Endothelial cell of umbilical vein (primary cell): ENCODE measurements around the gene BICD2. TPM values are rescaled to one million over a fixed set of nuclear protein-coding genes. Genes with fewer than 3 reads are reported as not detected.

Source experiments
- BruUV-seq: library from RNA; stranded (reverse); fragments of 400-500 nt; replicated peaks from 2 replicates; lab custom pipeline; 2021; lab: Mats Ljungman, UMichigan
- CTCF ChIA-PET: fragments of 300-600, 350-600 bp; sonication (Branson Sonifier 250); formaldehyde crosslinking; loops from one replicate; lab custom pipeline; 2021; ENCODE audit warnings: antibody characterized with exemption, inconsistent platforms; lab: Charles Lee
- POLR2A ChIA-PET: fragments of 300-600, 350-600 bp; sonication (Branson Sonifier 250); formaldehyde crosslinking; loops from one replicate; lab custom pipeline; 2021; ENCODE audit warnings: antibody characterized with exemption, inconsistent platforms; lab: Charles Lee
- DNase-seq: peaks from one replicate; pipeline ENCODE4 v3.0.0-alpha.2; 2011; ENCODE audit warnings: low read depth, low spot score
- FAIRE-seq: peaks from 2 replicates; lab custom pipeline; 2011; peaks lifted over from hg19 to GRCh38; lab: Jason Lieb, UNC
- H2AFZ ChIP-seq: 2 replicates; pipeline ENCODE4 v1.6.0; 2012; ENCODE audit warnings: low read depth, low read length, control low read depth, inconsistent platforms
- H3K27ac ChIP-seq: 2 replicates; pipeline ENCODE4 v1.5.1; 2011; ENCODE audit warnings: low read depth, mild to moderate bottlenecking, control low read depth, low read length, moderate library complexity; ENCODE audit not compliant: insufficient read depth
- H3K27me3 ChIP-seq, 2 experiments: 2 replicates each; pipeline versions ENCODE4 v1.6.0 to v1.6.1; 2011; ENCODE audit warnings: low read length in 2 of 2, mixed read lengths in 1 of 2; ENCODE audit not compliant: control insufficient read depth in 2 of 2, insufficient read depth in 2 of 2
- H3K36me3 ChIP-seq, 2 experiments: 2 replicates in 1 of 2; 3 replicates in 1 of 2; pipeline ENCODE4 v1.5.1; 2011; ENCODE audit warnings: low read length in 2 of 2, mild to moderate bottlenecking in 1 of 2, moderate library complexity in 1 of 2; ENCODE audit not compliant: control insufficient read depth in 2 of 2, insufficient read depth in 2 of 2; ENCODE audit errors: extremely low read depth in 1 of 2
- H3K4me1 ChIP-seq: 3 replicates; pipeline ENCODE4 v1.5.1; 2011; ENCODE audit warnings: mild to moderate bottlenecking, low read length; ENCODE audit not compliant: control insufficient read depth, insufficient read depth; ENCODE audit errors: extremely low read depth
- H3K4me2 ChIP-seq: 2 replicates; pipeline ENCODE4 v1.6.1; 2011; ENCODE audit warnings: low read length, control low read depth, mixed read lengths; ENCODE audit not compliant: insufficient read depth
- H3K4me3 ChIP-seq, 3 experiments: fragments of 200-600 bp in 1 of 3; sonication (generic), shearing (Covaris generic) in 1 of 3; replicated peaks in 1 of 3; 2 replicates each; pipeline ENCODE4 v1.5.1; 2011 to 2016; ENCODE audit warnings: control low read depth in 3 of 3, low read length in 3 of 3, mild to moderate bottlenecking in 2 of 3, inconsistent platforms in 1 of 3, low read depth in 1 of 3, moderate library complexity in 1 of 3; ENCODE audit not compliant: insufficient read depth in 1 of 3
- H3K79me2 ChIP-seq: 2 replicates; pipeline ENCODE4 v1.6.0; 2012; ENCODE audit warnings: low read length, inconsistent platforms; ENCODE audit not compliant: control insufficient read depth, insufficient read depth
- H3K9ac ChIP-seq: replicated peaks from 2 replicates; pipeline ENCODE3; 2011; ENCODE audit warnings: low read length, control low read depth; ENCODE audit not compliant: insufficient read depth; ENCODE audit errors: extremely low read depth
- H3K9me1 ChIP-seq: replicated peaks from 3 replicates; pipeline ENCODE4 v1.6.0; 2011; ENCODE audit warnings: mild to moderate bottlenecking, low read length; ENCODE audit not compliant: control insufficient read depth, insufficient read depth; ENCODE audit errors: extremely low read depth
- H3K9me3 ChIP-seq: replicated peaks from 2 replicates; pipeline ENCODE4 v1.5.1; 2012; ENCODE audit warnings: low read length, inconsistent platforms; ENCODE audit not compliant: control insufficient read depth, insufficient read depth
- H4K20me1 ChIP-seq: replicated peaks from 2 replicates; pipeline ENCODE3; 2011; ENCODE audit warnings: mild to moderate bottlenecking, low read length; ENCODE audit not compliant: control insufficient read depth, insufficient read depth; ENCODE audit errors: extremely low read depth
- EZH2 ChIP-seq: IDR thresholded peaks from 2 replicates; pipeline ENCODE4 v1.6.1; 2012; ENCODE audit warnings: borderline replicate concordance, low read depth, mild to moderate bottlenecking, moderate library complexity, low read length, inconsistent platforms; ENCODE audit not compliant: severe bottlenecking
- FOS ChIP-seq: IDR thresholded peaks from 2 replicates; pipeline ENCODE4 v1.6.1; 2011; ENCODE audit warnings: mild to moderate bottlenecking, low read length, moderate library complexity, borderline replicate concordance; ENCODE audit not compliant: insufficient read depth
- GATA2 ChIP-seq: IDR thresholded peaks from 2 replicates; pipeline ENCODE4 v1.7.0; 2011; ENCODE audit warnings: low read depth, mild to moderate bottlenecking, moderate library complexity, mixed read lengths, low read length; ENCODE audit not compliant: insufficient read length, insufficient read depth
- MYC ChIP-seq: IDR thresholded peaks from one replicate; pipeline ENCODE4 v1.6.1; 2011; ENCODE audit warnings: mild to moderate bottlenecking, low read depth, low read length
- POLR2A ChIP-seq: IDR thresholded peaks from 2 replicates; pipeline ENCODE4 v1.6.1; 2012; ENCODE audit warnings: low read depth, mild to moderate bottlenecking, control low read depth, low read length
- POLR2AphosphoS5 ChIP-seq: IDR thresholded peaks from 2 replicates; pipeline ENCODE4 v1.6.1; 2012; ENCODE audit warnings: low read depth, mild to moderate bottlenecking, control low read depth, low read length, moderate library complexity; ENCODE audit not compliant: insufficient read depth
- dilution Hi-C: fragments of 300-500 bp; cut with MboI; formaldehyde crosslinking; loops from one replicate; pipeline ENCODE4 v1.15.0; 2019; ENCODE audit warnings: low sequenced_read_pairs; ENCODE audit not compliant: extremely low pct_ligation_motif_present
- intact Hi-C: fragments of 100-400 bp; cut with micrococcal nuclease; formaldehyde crosslinking; loops from one replicate; pipeline ENCODE4 v1.10.0; 2022
- polyA plus RNA-seq, 4 experiments: library from polyadenylated mRNA; depleted of rRNA in 3 of 4; stranded (reverse) in 3 of 4; unstranded in 1 of 4; fragments of >200 nt; gene quantifications; 2 replicates each; pipeline versions ENCODE4 v1.2.1 to v1.2.3, GENCODE V29; 2011 to 2012; ENCODE audit warnings: missing spikeins in 1 of 4
- total RNA-seq: library from RNA; stranded (reverse); gene quantifications from 2 replicates; pipeline ENCODE4 v1.2.3, GENCODE V29; 2021
- TF ChIP-seq, protein P1 (sequence below): IDR thresholded peaks from 2 replicates; pipeline ENCODE4 v1.6.1; 2011; ENCODE audit not compliant: insufficient read depth, insufficient read length
- TF ChIP-seq, protein P2 (sequence below), 2 donors: IDR thresholded peaks; 1 replicate in 1 of 2; 2 replicates in 1 of 2; pipeline ENCODE4 v1.5.1; 2011; ENCODE audit warnings: low read length in 2 of 2, mild to moderate bottlenecking in 2 of 2, moderate library complexity in 2 of 2, control low read depth in 1 of 2, inconsistent platforms in 1 of 2, low read depth in 1 of 2; ENCODE audit not compliant: insufficient read depth in 1 of 2; ENCODE audit errors: extremely low read depth in 1 of 2

Gene BICD2
- total and polyA plus RNA-seq, 2 donors (not counting 3 experiments of a cell fraction or from before 2014, with no cell fraction given), result 14.3 to 39.3 TPM

DNA sequence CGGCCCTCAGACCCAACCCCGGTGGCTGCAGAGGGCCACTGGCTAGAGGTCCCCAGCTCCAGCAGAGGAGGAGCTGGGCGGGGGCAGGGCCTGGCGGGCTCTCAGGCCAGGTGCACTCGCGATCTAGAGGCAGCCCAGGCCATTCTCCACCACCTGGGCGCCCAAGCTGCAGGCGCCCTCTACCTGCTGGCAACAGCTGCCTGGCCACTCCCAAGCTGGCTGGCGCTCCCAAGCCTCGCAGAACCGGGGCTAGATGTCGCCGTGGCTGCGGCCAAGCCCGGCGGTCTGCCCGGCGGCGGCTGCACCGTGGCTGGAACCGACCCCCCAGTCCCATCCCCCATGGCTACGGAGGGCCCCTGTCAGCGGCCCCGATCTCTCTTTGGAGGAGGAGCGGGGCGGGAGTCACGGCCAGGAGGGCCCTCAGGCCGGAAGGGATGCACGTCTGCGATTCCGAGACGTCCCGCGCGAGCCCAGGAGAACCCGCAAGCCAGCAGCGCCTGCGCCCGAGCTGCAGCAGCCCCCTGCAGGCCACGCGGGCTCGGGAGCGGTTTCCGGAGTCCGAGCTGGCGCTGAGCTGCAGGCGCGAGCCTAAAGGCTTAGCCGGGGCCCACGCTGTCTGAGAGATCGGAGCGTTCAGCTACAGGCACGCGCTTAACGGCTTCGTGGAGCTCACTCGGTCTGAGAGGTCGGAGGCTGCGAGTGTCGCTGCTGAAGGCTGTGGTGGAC, 44.3 kb upstream of the BICD2 start:
- H3K79me2 ChIP-seq, result no peaks in the 10 kb centered on the region
- peaks cover 59 to 78% of the 10 kb centered on the region in 2 experiments for H3K27me3 ChIP-seq
- H3K9ac ChIP-seq, result no peak overlapping the region
- peak; percentile 54 for DNase-seq
- ChIA-PET CTCF (interaction anchor here (0.6 to 2.1 kb wide), 4 partner anchors 17 to 212 kb away, joined by 3 to 4 read pairs (median 3); no protein-coding TSS in a partner anchor), POLR2A (no interaction called here)
- FAIRE-seq, result no peak
- no peak overlapping the region for H3K27ac ChIP-seq
- TF ChIP-seq EZH2, result peak; percentile 54
- TF ChIP-seq GATA2, result no peak
- no peak for TF ChIP-seq POLR2A
- TF ChIP-seq MYC, result no peak
- TF ChIP-seq, protein P1, sequence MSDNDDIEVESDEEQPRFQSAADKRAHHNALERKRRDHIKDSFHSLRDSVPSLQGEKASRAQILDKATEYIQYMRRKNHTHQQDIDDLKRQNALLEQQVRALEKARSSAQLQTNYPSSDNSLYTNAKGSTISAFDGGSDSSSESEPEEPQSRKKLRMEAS, result no peak
- TF ChIP-seq POLR2AphosphoS5, result no peak
- TF ChIP-seq, protein P2, sequence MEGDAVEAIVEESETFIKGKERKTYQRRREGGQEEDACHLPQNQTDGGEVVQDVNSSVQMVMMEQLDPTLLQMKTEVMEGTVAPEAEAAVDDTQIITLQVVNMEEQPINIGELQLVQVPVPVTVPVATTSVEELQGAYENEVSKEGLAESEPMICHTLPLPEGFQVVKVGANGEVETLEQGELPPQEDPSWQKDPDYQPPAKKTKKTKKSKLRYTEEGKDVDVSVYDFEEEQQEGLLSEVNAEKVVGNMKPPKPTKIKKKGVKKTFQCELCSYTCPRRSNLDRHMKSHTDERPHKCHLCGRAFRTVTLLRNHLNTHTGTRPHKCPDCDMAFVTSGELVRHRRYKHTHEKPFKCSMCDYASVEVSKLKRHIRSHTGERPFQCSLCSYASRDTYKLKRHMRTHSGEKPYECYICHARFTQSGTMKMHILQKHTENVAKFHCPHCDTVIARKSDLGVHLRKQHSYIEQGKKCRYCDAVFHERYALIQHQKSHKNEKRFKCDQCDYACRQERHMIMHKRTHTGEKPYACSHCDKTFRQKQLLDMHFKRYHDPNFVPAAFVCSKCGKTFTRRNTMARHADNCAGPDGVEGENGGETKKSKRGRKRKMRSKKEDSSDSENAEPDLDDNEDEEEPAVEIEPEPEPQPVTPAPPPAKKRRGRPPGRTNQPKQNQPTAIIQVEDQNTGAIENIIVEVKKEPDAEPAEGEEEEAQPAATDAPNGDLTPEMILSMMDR (IDR thresholded peaks at IDR 0.05; ENCODE audit: extremely low read depth in 1 of 2, insufficient read depth in 1 of 2, low read depth in 1 of 2, low read length in 2 of 2), result peak; percentile 21 to 61
- TF ChIP-seq FOS, result no peak
- H3K36me3 ChIP-seq, result no peaks in the 10 kb centered on the region
- H3K4me2 ChIP-seq, result peak overlapping the region; percentile 36
- no TSS peak for BruUV-seq
- dilution Hi-C loops (no loop called here), intact Hi-C loops (no loop called here)
- H4K20me1 ChIP-seq, result no peaks in the 10 kb centered on the region
- H3K9me1 ChIP-seq, result no peaks in the 10 kb centered on the region
- peak overlapping the region; percentile 62 for H2AFZ ChIP-seq
- no peak overlapping the region for H3K4me3 ChIP-seq
- peaks cover 3% of the 10 kb centered on the region for H3K4me1 ChIP-seq
- no peaks in the 10 kb centered on the region for H3K9me3 ChIP-seq
